OCI-LY7 (cell line): Measurements from ENCODE around the gene DLEC1.

Source experiments
- EZH2phosphoT487 ChIP-seq: fragments of 200-600 bp; sonication (generic); IDR thresholded peaks from 2 replicates; pipeline ENCODE4 v1.6.1; 2018; ENCODE audit warnings: low read depth, borderline replicate concordance, mild to moderate bottlenecking, mixed run types, antibody characterized with exemption, low read length, moderate library complexity, mixed read lengths
- TF ChIP-seq, protein P1 (sequence below): fragments of 200-600 bp; sonication (generic); conservative IDR thresholded peaks from 2 replicates; pipeline ENCODE4 v1.5.1; 2014; ENCODE audit warnings: mild to moderate bottlenecking, antibody characterized with exemption, low read length, moderate library complexity, mixed read lengths

DNA sequence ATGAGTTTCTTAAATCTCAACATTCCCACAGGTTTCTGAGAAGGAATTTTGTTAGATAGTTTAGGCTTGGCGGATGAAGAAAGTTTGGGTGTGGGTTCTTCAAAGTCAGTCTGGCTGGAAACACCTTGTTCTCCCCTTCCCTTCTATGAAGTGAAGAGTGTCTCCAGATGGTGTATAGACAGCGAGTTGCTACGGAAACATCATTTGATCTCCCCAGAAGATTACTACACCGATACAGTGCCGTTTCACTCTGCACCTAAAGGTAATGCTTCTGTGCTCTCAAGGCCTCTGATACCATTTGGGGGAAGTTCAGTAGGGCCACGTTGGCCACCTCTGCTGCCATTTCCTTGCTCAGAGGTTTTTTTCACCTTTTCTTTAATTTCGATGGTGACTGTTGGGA lies 20.6 kb downstream of the DLEC1 start:
- TF ChIP-seq, protein P1, sequence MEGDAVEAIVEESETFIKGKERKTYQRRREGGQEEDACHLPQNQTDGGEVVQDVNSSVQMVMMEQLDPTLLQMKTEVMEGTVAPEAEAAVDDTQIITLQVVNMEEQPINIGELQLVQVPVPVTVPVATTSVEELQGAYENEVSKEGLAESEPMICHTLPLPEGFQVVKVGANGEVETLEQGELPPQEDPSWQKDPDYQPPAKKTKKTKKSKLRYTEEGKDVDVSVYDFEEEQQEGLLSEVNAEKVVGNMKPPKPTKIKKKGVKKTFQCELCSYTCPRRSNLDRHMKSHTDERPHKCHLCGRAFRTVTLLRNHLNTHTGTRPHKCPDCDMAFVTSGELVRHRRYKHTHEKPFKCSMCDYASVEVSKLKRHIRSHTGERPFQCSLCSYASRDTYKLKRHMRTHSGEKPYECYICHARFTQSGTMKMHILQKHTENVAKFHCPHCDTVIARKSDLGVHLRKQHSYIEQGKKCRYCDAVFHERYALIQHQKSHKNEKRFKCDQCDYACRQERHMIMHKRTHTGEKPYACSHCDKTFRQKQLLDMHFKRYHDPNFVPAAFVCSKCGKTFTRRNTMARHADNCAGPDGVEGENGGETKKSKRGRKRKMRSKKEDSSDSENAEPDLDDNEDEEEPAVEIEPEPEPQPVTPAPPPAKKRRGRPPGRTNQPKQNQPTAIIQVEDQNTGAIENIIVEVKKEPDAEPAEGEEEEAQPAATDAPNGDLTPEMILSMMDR = no peak
- no peak for TF ChIP-seq EZH2phosphoT487
